A673 (cell line): ENCODE results near the gene EIF1AX.

Experiments used
- EZH2 ChIP-seq: fragments of 200-600 bp; sonication (generic); IDR thresholded peaks from 2 replicates; pipeline ENCODE4 v1.6.1; 2017; ENCODE audit warnings: borderline replicate concordance, low read depth, mild to moderate bottlenecking, mixed read lengths, antibody characterized with exemption, low read length; ENCODE audit not compliant: poor library complexity, severe bottlenecking
- TF ChIP-seq, protein P1 (sequence below): fragments of 300-800, 200-600 bp; sonication (generic); conservative IDR thresholded peaks from 2 replicates; pipeline ENCODE4 v1.5.1; 2017; ENCODE audit warnings: low read depth, mild to moderate bottlenecking, antibody characterized with exemption, low read length, moderate library complexity, mixed read lengths

GRCh38 chrX:20128670-20129069, 13.0 kb downstream of the EIF1AX start:
- TF ChIP-seq, protein P1, sequence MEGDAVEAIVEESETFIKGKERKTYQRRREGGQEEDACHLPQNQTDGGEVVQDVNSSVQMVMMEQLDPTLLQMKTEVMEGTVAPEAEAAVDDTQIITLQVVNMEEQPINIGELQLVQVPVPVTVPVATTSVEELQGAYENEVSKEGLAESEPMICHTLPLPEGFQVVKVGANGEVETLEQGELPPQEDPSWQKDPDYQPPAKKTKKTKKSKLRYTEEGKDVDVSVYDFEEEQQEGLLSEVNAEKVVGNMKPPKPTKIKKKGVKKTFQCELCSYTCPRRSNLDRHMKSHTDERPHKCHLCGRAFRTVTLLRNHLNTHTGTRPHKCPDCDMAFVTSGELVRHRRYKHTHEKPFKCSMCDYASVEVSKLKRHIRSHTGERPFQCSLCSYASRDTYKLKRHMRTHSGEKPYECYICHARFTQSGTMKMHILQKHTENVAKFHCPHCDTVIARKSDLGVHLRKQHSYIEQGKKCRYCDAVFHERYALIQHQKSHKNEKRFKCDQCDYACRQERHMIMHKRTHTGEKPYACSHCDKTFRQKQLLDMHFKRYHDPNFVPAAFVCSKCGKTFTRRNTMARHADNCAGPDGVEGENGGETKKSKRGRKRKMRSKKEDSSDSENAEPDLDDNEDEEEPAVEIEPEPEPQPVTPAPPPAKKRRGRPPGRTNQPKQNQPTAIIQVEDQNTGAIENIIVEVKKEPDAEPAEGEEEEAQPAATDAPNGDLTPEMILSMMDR: no peak
- TF ChIP-seq EZH2: no peak
